MM.1S (cell line): ENCODE results near the gene SORCS2.

ENCODE experiments used
- DNase-seq: peaks from one replicate; pipeline ENCODE4 v3.0.0-alpha.2; 2015
- H2AFZ ChIP-seq: fragments of 300-600 bp; sonication (generic); 2 replicates; pipeline ENCODE4 v1.6.0; 2016; ENCODE audit warnings: antibody characterized with exemption, low read length
- H3F3A ChIP-seq: fragments of 300-600 bp; sonication (generic); 2 replicates; pipeline ENCODE4 v1.6.1; 2016; ENCODE audit warnings: mild to moderate bottlenecking, antibody characterized with exemption, low read length, moderate library complexity, mixed read lengths; ENCODE audit not compliant: insufficient read depth
- H3K27ac ChIP-seq: fragments of 300-600 bp; sonication (generic); 2 replicates; pipeline ENCODE4 v1.5.1; 2016; ENCODE audit warnings: mild to moderate bottlenecking, low read length
- H3K27me3 ChIP-seq: fragments of 300-600 bp; sonication (generic); replicated peaks from 2 replicates; pipeline ENCODE4 v1.6.0; 2016; ENCODE audit warnings: low read length; ENCODE audit not compliant: insufficient read depth
- H3K36me3 ChIP-seq: fragments of 300-600 bp; sonication (generic); replicated peaks from 2 replicates; pipeline ENCODE4 v1.6.1; 2016; ENCODE audit warnings: mild to moderate bottlenecking, low read length, mixed read lengths; ENCODE audit not compliant: insufficient read depth
- H3K4me1 ChIP-seq: fragments of 300-600 bp; sonication (generic); 2 replicates; pipeline ENCODE4 v1.6.1; 2016; ENCODE audit warnings: low read length, mixed read lengths
- H3K4me2 ChIP-seq: fragments of 300-600 bp; sonication (generic); 2 replicates; pipeline ENCODE4 v1.6.0; 2016; ENCODE audit warnings: low read depth, low read length
- H3K4me3 ChIP-seq: fragments of 300-600 bp; sonication (generic); 2 replicates; pipeline ENCODE4 v1.5.1; 2016; ENCODE audit warnings: low read length, mixed read lengths
- H3K79me2 ChIP-seq: fragments of 300-600 bp; sonication (generic); 2 replicates; pipeline ENCODE4 v1.6.1; 2016; ENCODE audit warnings: mixed run types, low read length, mixed read lengths
- H3K9ac ChIP-seq: fragments of 300-600 bp; sonication (generic); 2 replicates; pipeline ENCODE4 v1.6.1; 2016; ENCODE audit warnings: low read length, mixed read lengths
- H3K9me2 ChIP-seq: fragments of 300-600 bp; sonication (generic); replicated peaks from 2 replicates; pipeline ENCODE4 v1.6.1; 2016; ENCODE audit warnings: mild to moderate bottlenecking, low read length, mixed read lengths; ENCODE audit not compliant: insufficient read depth
- H3K9me3 ChIP-seq: fragments of 300-600 bp; sonication (generic); replicated peaks from 2 replicates; pipeline ENCODE4 v1.6.1; 2016; ENCODE audit warnings: mild to moderate bottlenecking, low read length, mixed read lengths; ENCODE audit not compliant: insufficient read depth
- H4K20me1 ChIP-seq: fragments of 300-600 bp; sonication (generic); 2 replicates; pipeline ENCODE4 v1.6.1; 2016; ENCODE audit warnings: mild to moderate bottlenecking, low read length, moderate library complexity, mixed read lengths; ENCODE audit not compliant: insufficient read depth
- EZH2 ChIP-seq: fragments of 300-600 bp; sonication (generic); optimal IDR thresholded peaks from 2 replicates; pipeline ENCODE3; 2017; ENCODE audit warnings: low read depth, mild to moderate bottlenecking, antibody characterized with exemption, low read length, mixed read lengths
- EZH2phosphoT487 ChIP-seq: fragments of 300-600 bp; sonication (generic); IDR thresholded peaks from 2 replicates; pipeline ENCODE4 v1.6.1; 2018; ENCODE audit warnings: antibody characterized with exemption, low read length
- TF ChIP-seq, protein P1 (sequence below): fragments of 300-600 bp; sonication (generic); IDR thresholded peaks from 2 replicates; pipeline ENCODE4 v1.5.1; 2016; ENCODE audit warnings: antibody characterized with exemption, low read length, mixed read lengths

Gene SORCS2

DNA sequence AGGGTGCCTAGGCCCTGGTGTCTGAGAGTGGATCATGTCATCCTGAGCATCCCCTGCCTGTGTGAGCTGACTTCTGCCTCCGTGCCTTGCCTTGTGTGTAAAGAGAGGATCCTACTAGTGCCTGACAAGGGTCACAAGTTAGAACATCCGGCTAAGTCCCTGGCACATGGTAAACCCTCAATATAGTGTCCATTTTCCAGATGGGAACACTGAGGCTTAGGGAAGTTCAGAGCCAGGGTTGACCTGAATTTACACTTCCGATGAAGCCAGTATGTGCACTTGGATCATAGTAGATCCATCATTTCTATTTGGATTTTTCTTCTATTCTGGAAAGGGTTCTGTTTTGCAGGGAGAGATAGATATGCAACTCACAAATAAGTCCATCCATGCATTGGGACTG lies 254.9 kb downstream of the SORCS2 start:
- no peaks in the 10 kb centered on the region for H3K79me2 ChIP-seq
- H3K9me3 ChIP-seq: no peaks in the 10 kb centered on the region
- H3K4me3 ChIP-seq: no peak overlapping the region
- no peak for DNase-seq
- no peaks in the 10 kb centered on the region for H3K4me1 ChIP-seq
- no peaks in the 10 kb centered on the region for H4K20me1 ChIP-seq
- no peak overlapping the region for H3K4me2 ChIP-seq
- no peak overlapping the region for H3K9ac ChIP-seq
- H2AFZ ChIP-seq: no peak overlapping the region
- H3K9me2 ChIP-seq: no peaks in the 10 kb centered on the region
- H3K27me3 ChIP-seq: peaks cover 50% of the 10 kb centered on the region
- TF ChIP-seq EZH2 (no peak), EZH2phosphoT487 (no peak)
- TF ChIP-seq, protein P1, sequence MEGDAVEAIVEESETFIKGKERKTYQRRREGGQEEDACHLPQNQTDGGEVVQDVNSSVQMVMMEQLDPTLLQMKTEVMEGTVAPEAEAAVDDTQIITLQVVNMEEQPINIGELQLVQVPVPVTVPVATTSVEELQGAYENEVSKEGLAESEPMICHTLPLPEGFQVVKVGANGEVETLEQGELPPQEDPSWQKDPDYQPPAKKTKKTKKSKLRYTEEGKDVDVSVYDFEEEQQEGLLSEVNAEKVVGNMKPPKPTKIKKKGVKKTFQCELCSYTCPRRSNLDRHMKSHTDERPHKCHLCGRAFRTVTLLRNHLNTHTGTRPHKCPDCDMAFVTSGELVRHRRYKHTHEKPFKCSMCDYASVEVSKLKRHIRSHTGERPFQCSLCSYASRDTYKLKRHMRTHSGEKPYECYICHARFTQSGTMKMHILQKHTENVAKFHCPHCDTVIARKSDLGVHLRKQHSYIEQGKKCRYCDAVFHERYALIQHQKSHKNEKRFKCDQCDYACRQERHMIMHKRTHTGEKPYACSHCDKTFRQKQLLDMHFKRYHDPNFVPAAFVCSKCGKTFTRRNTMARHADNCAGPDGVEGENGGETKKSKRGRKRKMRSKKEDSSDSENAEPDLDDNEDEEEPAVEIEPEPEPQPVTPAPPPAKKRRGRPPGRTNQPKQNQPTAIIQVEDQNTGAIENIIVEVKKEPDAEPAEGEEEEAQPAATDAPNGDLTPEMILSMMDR: no peak
- H3K36me3 ChIP-seq: no peaks in the 10 kb centered on the region
- no peak overlapping the region for H3K27ac ChIP-seq
- H3F3A ChIP-seq: no peaks in the 10 kb centered on the region

- H3K4me2 ChIP-seq: no peak overlapping the region
- no peaks in the 10 kb centered on the region for H3K79me2 ChIP-seq
- DNase-seq: no peak
- H3K9me2 ChIP-seq: no peaks in the 10 kb centered on the region
- H3K9ac ChIP-seq: no peak overlapping the region
- no peaks in the 10 kb centered on the region for H3K9me3 ChIP-seq
- H2AFZ ChIP-seq: no peak overlapping the region
- H3F3A ChIP-seq: no peaks in the 10 kb centered on the region
- H3K4me1 ChIP-seq: no peaks in the 10 kb centered on the region
- H3K36me3 ChIP-seq: no peaks in the 10 kb centered on the region
- peaks cover 46% of the 10 kb centered on the region for H3K27me3 ChIP-seq
- TF ChIP-seq EZH2: no peak
- TF ChIP-seq, protein P1: no peak
- no peak for TF ChIP-seq EZH2phosphoT487
- H3K4me3 ChIP-seq: no peak overlapping the region
- no peaks in the 10 kb centered on the region for H4K20me1 ChIP-seq
- H3K27ac ChIP-seq: no peak overlapping the region
Measured at GRCh38 chr4:7448036-7448435, 255.7 kb downstream of the SORCS2 start.

- H3K36me3 ChIP-seq: no peaks in the 10 kb centered on the region
- no peak overlapping the region for H2AFZ ChIP-seq
- H3K4me2 ChIP-seq: no peak overlapping the region
- H3K4me1 ChIP-seq: no peaks in the 10 kb centered on the region
- peaks cover 21% of the 10 kb centered on the region for H3K27me3 ChIP-seq
- no peak for DNase-seq
- H3K9me3 ChIP-seq: no peaks in the 10 kb centered on the region
- no peaks in the 10 kb centered on the region for H3F3A ChIP-seq
- no peak overlapping the region for H3K4me3 ChIP-seq
- no peaks in the 10 kb centered on the region for H3K9me2 ChIP-seq
- H4K20me1 ChIP-seq: no peaks in the 10 kb centered on the region
- no peak overlapping the region for H3K9ac ChIP-seq
- no peak overlapping the region for H3K27ac ChIP-seq
- no peaks in the 10 kb centered on the region for H3K79me2 ChIP-seq
- no peak for TF ChIP-seq EZH2
- no peak for TF ChIP-seq EZH2phosphoT487
- TF ChIP-seq, protein P1: no peak
Measured at GRCh38 chr4:7450775-7451433, 258.6 kb downstream of the SORCS2 start.
